Measurements from ENCODE around the gene CCDC187. TPM values are rescaled to one million over a fixed set of nuclear protein-coding genes. Genes with fewer than 3 reads are reported as not detected.

The CCDC187 gene
- total RNA-seq, 1 donor from 2014 or later = 0.07 TPM

GRCh38 chr9:136228107-136228875, 75.6 kb downstream of the CCDC187 start:
- no peaks in the 10 kb centered on the region for H3K27me3 Mint-ChIP-seq (ENCODE audit: low read depth)
- H3K9me3 Mint-ChIP-seq = no peaks in the 10 kb centered on the region
- peaks cover 4% of the 10 kb centered on the region for H3K36me3 Mint-ChIP-seq (ENCODE audit: low read depth)
- H3K27ac Mint-ChIP-seq (ENCODE audit: unreplicated experiment) = no peak overlapping the region
- H3K4me1 Mint-ChIP-seq = peaks cover 2% of the 10 kb centered on the region
- no peak overlapping the region for H3K4me3 Mint-ChIP-seq
- TF ChIP-seq CTCF (conservative IDR thresholded peaks at IDR 0.05) = no peak
- no peak for DNase-seq (ENCODE audit: low read depth, low spot score)

- H3K36me3 Mint-ChIP-seq (ENCODE audit: low read depth) = peaks cover 5% of the 10 kb centered on the region
- no peaks in the 10 kb centered on the region for H3K9me3 Mint-ChIP-seq
- H3K27me3 Mint-ChIP-seq (ENCODE audit: low read depth) = no peaks in the 10 kb centered on the region
- TF ChIP-seq CTCF (conservative IDR thresholded peaks at IDR 0.05) = no peak
- no peak overlapping the region for H3K4me3 Mint-ChIP-seq
- no peak for DNase-seq (ENCODE audit: low read depth, low spot score)
- H3K4me1 Mint-ChIP-seq = no peaks in the 10 kb centered on the region
- H3K27ac Mint-ChIP-seq (ENCODE audit: unreplicated experiment) = no peak overlapping the region
These were observed 77.0 kb downstream of the CCDC187 start for GRCh38 chr9:136226680-136227407.

- peaks cover 8% of the 10 kb centered on the region for H3K36me3 Mint-ChIP-seq (ENCODE audit: low read depth)
- no peak overlapping the region for H3K27ac Mint-ChIP-seq (ENCODE audit: unreplicated experiment)
- peak; percentile 90 for TF ChIP-seq CTCF (conservative IDR thresholded peaks at IDR 0.05)
- no peaks in the 10 kb centered on the region for H3K9me3 Mint-ChIP-seq
- H3K27me3 Mint-ChIP-seq (ENCODE audit: low read depth) = no peaks in the 10 kb centered on the region
- no peak overlapping the region for H3K4me3 Mint-ChIP-seq
- no peaks in the 10 kb centered on the region for H3K4me1 Mint-ChIP-seq
- DNase-seq (ENCODE audit: low read depth, low spot score) = peak; percentile 66
These were observed 77.9 kb downstream of the CCDC187 start for GRCh38 chr9:136225748-136226679.

GRCh38 chr9:136225366-136225747, 78.5 kb downstream of the CCDC187 start:
- Mint-ChIP-seq H3K4me1 (no peaks in the 10 kb centered on the region), H3K27ac (ENCODE audit: unreplicated experiment) (no peak overlapping the region), H3K36me3 (ENCODE audit: low read depth) (peaks cover 8% of the 10 kb centered on the region), H3K27me3 (ENCODE audit: low read depth) (no peaks in the 10 kb centered on the region), H3K9me3 (no peaks in the 10 kb centered on the region), H3K4me3 (no peak overlapping the region)
- no peak for TF ChIP-seq CTCF (conservative IDR thresholded peaks at IDR 0.05)
- no peak for DNase-seq (ENCODE audit: low read depth, low spot score)

- Mint-ChIP-seq H3K4me1 (no peaks in the 10 kb centered on the region), H3K27ac (ENCODE audit: unreplicated experiment) (peak overlapping the region; percentile 27), H3K4me3 (no peak overlapping the region), H3K36me3 (ENCODE audit: low read depth) (peaks cover 8% of the 10 kb centered on the region), H3K27me3 (ENCODE audit: low read depth) (no peaks in the 10 kb centered on the region), H3K9me3 (no peaks in the 10 kb centered on the region)
- no peak for DNase-seq (ENCODE audit: low read depth, low spot score)
- TF ChIP-seq CTCF (conservative IDR thresholded peaks at IDR 0.05) = no peak
These were observed 79.8 kb downstream of the CCDC187 start for GRCh38 chr9:136223871-136224640.

All from neural crest cell (in vitro differentiated cells).